ENCODE measurements around the gene SVEP1. TPM values are rescaled to one million over a fixed set of nuclear protein-coding genes. Genes with fewer than 3 reads are reported as not detected.
"Not testable (repeated sequence)": the region's sequence is repeated elsewhere in the genome, so short reads cannot be mapped to it uniquely, and the experiment has no call there.

SVEP1 gene
- total RNA-seq, 4 donors from 2014 or later, result 13.9 to 26.8 (median 17.4) TPM

- intact Hi-C loops (cut with DNase I; ENCODE audit: low total_unique reads), result no loop called here
- no peak overlapping the region for H3K27ac ChIP-seq
- WGBS, 2 donors (ENCODE audit: low coverage in 1 of 2), result 80 to 83% methylated on average over 6 of the region's 6 CpGs
- H3K4me3 ChIP-seq, result no peak overlapping the region
- H3K27me3 ChIP-seq, result no peaks in the 10 kb centered on the region
- no peaks in the 10 kb centered on the region for H3K9me3 ChIP-seq
- DNase-seq, result no peak
- H3K36me3 ChIP-seq, result no peaks in the 10 kb centered on the region
- H3K4me1 ChIP-seq, result no peaks in the 10 kb centered on the region
- in situ Hi-C loops (cut with MboI; ENCODE audit: low pct_ligation_motif_present in 1 of 4, low pct_unique_long_range_greater_than_20kb in 1 of 4, low sequenced_read_pairs in 3 of 4), result no loop called here
- TF ChIP-seq POLR2AphosphoS5 (IDR thresholded peaks at IDR 0.05), result no peak
- no peak for TF ChIP-seq EP300 (IDR thresholded peaks at IDR 0.05; ENCODE audit: low read depth)
- TF ChIP-seq, protein P1, sequence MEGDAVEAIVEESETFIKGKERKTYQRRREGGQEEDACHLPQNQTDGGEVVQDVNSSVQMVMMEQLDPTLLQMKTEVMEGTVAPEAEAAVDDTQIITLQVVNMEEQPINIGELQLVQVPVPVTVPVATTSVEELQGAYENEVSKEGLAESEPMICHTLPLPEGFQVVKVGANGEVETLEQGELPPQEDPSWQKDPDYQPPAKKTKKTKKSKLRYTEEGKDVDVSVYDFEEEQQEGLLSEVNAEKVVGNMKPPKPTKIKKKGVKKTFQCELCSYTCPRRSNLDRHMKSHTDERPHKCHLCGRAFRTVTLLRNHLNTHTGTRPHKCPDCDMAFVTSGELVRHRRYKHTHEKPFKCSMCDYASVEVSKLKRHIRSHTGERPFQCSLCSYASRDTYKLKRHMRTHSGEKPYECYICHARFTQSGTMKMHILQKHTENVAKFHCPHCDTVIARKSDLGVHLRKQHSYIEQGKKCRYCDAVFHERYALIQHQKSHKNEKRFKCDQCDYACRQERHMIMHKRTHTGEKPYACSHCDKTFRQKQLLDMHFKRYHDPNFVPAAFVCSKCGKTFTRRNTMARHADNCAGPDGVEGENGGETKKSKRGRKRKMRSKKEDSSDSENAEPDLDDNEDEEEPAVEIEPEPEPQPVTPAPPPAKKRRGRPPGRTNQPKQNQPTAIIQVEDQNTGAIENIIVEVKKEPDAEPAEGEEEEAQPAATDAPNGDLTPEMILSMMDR (IDR thresholded peaks at IDR 0.05), result no peak
- no peak for TF ChIP-seq POLR2A (IDR thresholded peaks at IDR 0.05)
These were observed 208.0 kb downstream of the SVEP1 start for GRCh38 chr9:110371411-110372007.

GRCh38 chr9:110370315-110370714 lies 209.2 kb downstream of the SVEP1 start:
- in situ Hi-C loops (cut with MboI; ENCODE audit: low pct_ligation_motif_present in 1 of 4, low pct_unique_long_range_greater_than_20kb in 1 of 4, low sequenced_read_pairs in 3 of 4) (no loop called here), intact Hi-C loops (cut with DNase I; ENCODE audit: low total_unique reads) (no loop called here)
- TF ChIP-seq, protein P1 (IDR thresholded peaks at IDR 0.05), result no peak
- no peak for TF ChIP-seq EP300 (IDR thresholded peaks at IDR 0.05; ENCODE audit: low read depth)
- TF ChIP-seq POLR2AphosphoS5 (IDR thresholded peaks at IDR 0.05), result no peak
- TF ChIP-seq POLR2A (IDR thresholded peaks at IDR 0.05), result no peak
- Histone ChIP-seq H3K27me3 (no peaks in the 10 kb centered on the region), H3K36me3 (no peaks in the 10 kb centered on the region), H3K4me3 (no peak overlapping the region), H3K4me1 (no peaks in the 10 kb centered on the region), H3K9me3 (no peaks in the 10 kb centered on the region), H3K27ac (no peak overlapping the region)
- 21 to 58% methylated on average over 2 to 3 of the region's 3 CpGs for WGBS, 2 donors (ENCODE audit: low coverage in 1 of 2)
- no peak for DNase-seq

DNA sequence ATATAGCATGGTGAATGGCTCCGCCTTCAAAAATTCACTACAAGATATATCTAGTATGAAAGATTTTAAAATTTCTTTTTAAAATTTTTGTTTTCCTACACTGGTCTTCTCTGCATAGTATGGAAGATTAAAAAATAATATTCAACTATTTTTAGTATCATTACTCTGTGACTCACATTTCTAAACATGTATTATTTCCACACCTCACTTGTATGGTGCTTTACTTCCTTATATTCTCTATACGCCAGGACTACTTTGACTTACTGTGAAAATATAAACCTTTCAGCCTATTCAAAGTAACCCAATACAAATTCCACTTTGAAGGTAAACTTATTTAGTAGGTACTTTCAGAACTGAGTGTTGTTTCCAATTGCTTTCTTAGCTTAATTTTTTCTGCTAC lies 215.1 kb downstream of the SVEP1 start:
- intact Hi-C loops (cut with DNase I; ENCODE audit: low total_unique reads), result no loop called here
- no peaks in the 10 kb centered on the region for H3K9me3 ChIP-seq
- 85 to 100% methylated on average over 2 of the region's 2 CpGs for WGBS, 2 donors (ENCODE audit: low coverage in 1 of 2)
- no peaks in the 10 kb centered on the region for H3K4me1 ChIP-seq
- no peak overlapping the region for H3K27ac ChIP-seq
- TF ChIP-seq EP300 (IDR thresholded peaks at IDR 0.05; ENCODE audit: low read depth) (no peak), POLR2A (IDR thresholded peaks at IDR 0.05) (no peak), POLR2AphosphoS5 (IDR thresholded peaks at IDR 0.05) (no peak)
- no peak overlapping the region for H3K4me3 ChIP-seq
- no peaks in the 10 kb centered on the region for H3K36me3 ChIP-seq
- no peaks in the 10 kb centered on the region for H3K27me3 ChIP-seq
- in situ Hi-C loops (cut with MboI; ENCODE audit: low pct_ligation_motif_present in 1 of 4, low pct_unique_long_range_greater_than_20kb in 1 of 4, low sequenced_read_pairs in 3 of 4), result no loop called here
- DNase-seq, result no peak

DNA sequence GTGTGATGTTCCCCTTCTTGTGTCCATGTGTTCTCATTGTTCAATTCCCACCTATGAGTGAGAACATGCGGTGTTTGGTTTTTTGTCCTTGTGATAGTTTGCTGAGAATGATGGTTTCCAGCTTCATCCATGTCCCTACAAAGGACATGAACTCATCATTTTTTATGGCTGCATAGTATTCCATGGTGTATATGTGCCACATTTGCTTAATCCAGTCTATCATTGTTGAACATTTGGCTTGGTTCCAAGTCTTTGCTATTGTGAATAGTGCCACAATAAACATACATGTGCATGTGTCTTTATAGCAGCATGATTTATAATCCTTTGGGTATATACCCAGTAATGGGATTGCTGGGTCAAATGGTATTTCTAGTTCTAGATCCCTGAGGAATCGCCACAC lies 220.5 kb downstream of the SVEP1 start:
- H3K4me3 ChIP-seq; H3K4me1 ChIP-seq; H3K9me3 ChIP-seq; H3K36me3 ChIP-seq; intact Hi-C loops (cut with DNase I; ENCODE audit: low total_unique reads); H3K27ac ChIP-seq; H3K27me3 ChIP-seq; in situ Hi-C loops (cut with MboI; ENCODE audit: low pct_ligation_motif_present in 1 of 4, low pct_unique_long_range_greater_than_20kb in 1 of 4, low sequenced_read_pairs in 3 of 4); DNase-seq: not testable (repeated sequence)
- WGBS, 2 donors (ENCODE audit: low coverage in 1 of 2), result no CpG with 5 or more reads among the region's 2 CpGs

- H3K36me3 ChIP-seq, result no peaks in the 10 kb centered on the region
- no peak overlapping the region for H3K27ac ChIP-seq
- TF ChIP-seq EP300 (IDR thresholded peaks at IDR 0.05; ENCODE audit: low read depth) (no peak), POLR2AphosphoS5 (IDR thresholded peaks at IDR 0.05) (no peak), POLR2A (IDR thresholded peaks at IDR 0.05) (no peak)
- TF ChIP-seq, protein P1 (IDR thresholded peaks at IDR 0.05), result no peak
- H3K27me3 ChIP-seq, result no peaks in the 10 kb centered on the region
- intact Hi-C loops (cut with DNase I; ENCODE audit: low total_unique reads), result no loop called here
- no peaks in the 10 kb centered on the region for H3K4me1 ChIP-seq
- 48 to 54% methylated on average over 2 of the region's 2 CpGs for WGBS, 2 donors (ENCODE audit: low coverage in 1 of 2)
- no peak overlapping the region for H3K4me3 ChIP-seq
- no peak for DNase-seq
- no peaks in the 10 kb centered on the region for H3K9me3 ChIP-seq
- in situ Hi-C loops (cut with MboI; ENCODE audit: low pct_ligation_motif_present in 1 of 4, low pct_unique_long_range_greater_than_20kb in 1 of 4, low sequenced_read_pairs in 3 of 4), result no loop called here
These were observed 222.0 kb downstream of the SVEP1 start for GRCh38 chr9:110357505-110357904.
